Tibial artery (tissue), 4 donors: ENCODE measurements around the gene OR1E1.
"Not testable (repeated sequence)": the region's sequence is repeated elsewhere in the genome, so short reads cannot be mapped to it uniquely, and the experiment has no call there.

Source experiments
- DNase-seq, 2 donors: peaks; one replicate each; pipeline ENCODE4 v3.0.0-alpha.2; 2019
- H3K27ac ChIP-seq, 2 donors: fragments of 200-600 bp; sonication (generic) in 1 of 2; 1 replicate in 1 of 2; 2 replicates in 1 of 2; pipeline ENCODE4 v1.5.1; 2018 to 2019; ENCODE audit warnings: mild to moderate bottlenecking in 1 of 2
- H3K27me3 ChIP-seq, 2 donors: fragments of 200-600 bp; sonication (generic) in 1 of 2; one replicate each; pipeline versions ENCODE4 v1.5.1 to v1.6.0; 2016 to 2019
- H3K36me3 ChIP-seq, 3 donors: fragments of 200-600 bp; sonication (generic) in 2 of 3; one replicate each; pipeline ENCODE4 v1.5.1; 2016 to 2019; ENCODE audit warnings: mild to moderate bottlenecking in 2 of 3
- H3K4me1 ChIP-seq, 4 donors: fragments of 200-600 bp; sonication (generic) in 2 of 4; 1 replicate in 3 of 4; 2 replicates in 1 of 4; pipeline ENCODE4 v1.5.1; 2016 to 2019
- H3K4me3 ChIP-seq, 2 donors: fragments of 200-600 bp; sonication (generic) in 1 of 2; 1 replicate in 1 of 2; 2 replicates in 1 of 2; pipeline ENCODE4 v1.5.1; 2018 to 2019; ENCODE audit warnings: mild to moderate bottlenecking in 2 of 2
- H3K9me3 ChIP-seq, 3 donors: fragments of 200-600 bp; sonication (generic) in 1 of 3; one replicate each; pipeline ENCODE4 v1.5.1; 2016 to 2019
- intact Hi-C: fragments of 100-400 bp; cut with DNase I; formaldehyde crosslinking; loops from one replicate; pipeline ENCODE4 v1.15.0; 2023; ENCODE audit warnings: low total_unique reads
- TF ChIP-seq, protein P1 (sequence below), 2 experiments: fragments of 200-600 bp in 1 of 2; fragments of 450-650 bp in 1 of 2; IDR thresholded peaks; one replicate each; pipeline ENCODE4 v1.5.1; 2017 to 2019; ENCODE audit warnings: antibody characterized with exemption in 2 of 2, mild to moderate bottlenecking in 1 of 2, moderate library complexity in 1 of 2

Gene OR1E1

DNA sequence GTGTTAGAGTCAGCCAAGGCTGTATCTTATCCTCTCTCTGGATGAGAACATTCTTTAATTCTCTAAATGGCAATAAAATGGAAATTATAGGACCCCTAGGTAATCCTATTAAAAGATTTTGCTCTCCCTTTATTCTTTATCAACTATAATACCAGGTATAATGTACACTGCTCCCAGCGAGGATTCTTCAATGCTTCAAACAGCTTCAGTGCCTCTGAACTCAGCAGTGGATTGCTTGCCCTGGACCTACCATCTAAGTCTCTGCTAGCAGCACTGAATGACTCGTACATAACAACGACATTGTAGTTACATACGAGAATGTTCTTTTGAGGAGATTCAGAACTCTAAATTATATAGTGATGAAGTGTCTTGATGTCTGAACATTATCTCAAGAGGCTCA is 8.4 kb downstream of the OR1E1 start:
- H3K27me3 ChIP-seq = peaks cover 0 to 12% of the 10 kb centered on the region in 2 donors
- intact Hi-C loops = no loop called here
- TF ChIP-seq, protein P1, sequence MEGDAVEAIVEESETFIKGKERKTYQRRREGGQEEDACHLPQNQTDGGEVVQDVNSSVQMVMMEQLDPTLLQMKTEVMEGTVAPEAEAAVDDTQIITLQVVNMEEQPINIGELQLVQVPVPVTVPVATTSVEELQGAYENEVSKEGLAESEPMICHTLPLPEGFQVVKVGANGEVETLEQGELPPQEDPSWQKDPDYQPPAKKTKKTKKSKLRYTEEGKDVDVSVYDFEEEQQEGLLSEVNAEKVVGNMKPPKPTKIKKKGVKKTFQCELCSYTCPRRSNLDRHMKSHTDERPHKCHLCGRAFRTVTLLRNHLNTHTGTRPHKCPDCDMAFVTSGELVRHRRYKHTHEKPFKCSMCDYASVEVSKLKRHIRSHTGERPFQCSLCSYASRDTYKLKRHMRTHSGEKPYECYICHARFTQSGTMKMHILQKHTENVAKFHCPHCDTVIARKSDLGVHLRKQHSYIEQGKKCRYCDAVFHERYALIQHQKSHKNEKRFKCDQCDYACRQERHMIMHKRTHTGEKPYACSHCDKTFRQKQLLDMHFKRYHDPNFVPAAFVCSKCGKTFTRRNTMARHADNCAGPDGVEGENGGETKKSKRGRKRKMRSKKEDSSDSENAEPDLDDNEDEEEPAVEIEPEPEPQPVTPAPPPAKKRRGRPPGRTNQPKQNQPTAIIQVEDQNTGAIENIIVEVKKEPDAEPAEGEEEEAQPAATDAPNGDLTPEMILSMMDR (IDR thresholded peaks at IDR 0.05) = no peak
- no peaks in the 10 kb centered on the region for H3K4me1 ChIP-seq
- no peak for DNase-seq
- no peak overlapping the region for H3K27ac ChIP-seq
- no peak overlapping the region for H3K4me3 ChIP-seq
- peaks cover 0 to 11% (median 0%) of the 10 kb centered on the region in 3 donors for H3K9me3 ChIP-seq
- no peaks in the 10 kb centered on the region for H3K36me3 ChIP-seq

DNA sequence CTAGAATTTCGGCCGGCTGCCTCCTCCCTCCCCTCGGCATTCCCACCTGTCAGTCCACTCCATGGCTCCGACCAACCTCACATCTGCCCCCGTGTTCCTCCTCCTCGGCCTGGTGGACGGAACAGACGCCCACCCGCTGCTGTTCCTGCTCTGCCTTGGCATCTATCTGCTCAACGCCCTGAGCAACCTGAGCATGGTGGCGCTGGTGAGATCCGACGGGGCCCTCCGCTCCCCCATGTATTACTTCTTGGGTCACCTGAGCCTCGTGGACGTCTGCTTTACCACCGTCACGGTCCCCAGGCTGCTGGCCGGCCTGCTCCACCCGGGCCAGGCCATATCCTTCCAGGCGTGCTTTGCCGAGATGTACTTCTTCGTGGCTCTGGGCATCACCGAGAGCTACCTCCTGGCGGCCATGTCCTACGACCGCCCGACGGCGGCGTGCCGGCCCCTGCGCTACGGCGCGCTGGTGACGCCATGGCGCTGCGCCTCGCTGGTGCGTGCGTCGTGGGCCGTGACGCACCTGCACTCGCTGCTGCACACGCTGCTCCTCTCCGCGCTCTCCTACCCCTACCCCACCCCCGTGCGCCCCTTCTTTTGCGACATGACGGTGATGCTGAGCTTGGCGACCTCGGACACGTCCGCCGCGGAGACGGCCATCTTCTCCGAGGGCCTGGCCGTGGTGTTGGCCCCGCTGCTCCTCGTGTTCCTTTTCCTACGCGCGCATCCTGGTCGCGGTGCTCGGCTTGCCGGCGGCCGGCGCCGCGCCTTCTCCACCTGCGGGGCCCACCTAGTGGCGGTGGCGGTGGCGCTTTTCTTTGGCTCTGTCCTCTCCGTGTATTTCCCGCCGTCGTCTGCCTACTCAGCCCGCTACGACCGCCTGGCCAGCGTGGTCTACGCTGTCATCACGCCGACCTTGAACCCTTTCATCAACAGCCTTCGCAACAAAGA is 12.1 kb downstream of the OR1E1 start, which contains the start of gene OR3A2:
Gene OR3A2, minus strand, starts transcription at position 440 of the 948 bp plus-strand sequence.
- intact Hi-C loops = no loop called here
- Histone ChIP-seq H3K9me3 (peaks cover 0 to 11% (median 0%) of the 10 kb centered on the region in 3 donors), H3K27ac (no peak within 1 kb of the TSS), H3K4me3 (no peak within 1 kb of the TSS), H3K27me3 (peaks cover 0 to 12% of the 10 kb centered on the region in 2 donors), H3K4me1 (no peaks in the 10 kb centered on the region), H3K36me3 (no peaks in the 10 kb centered on the region)
- TF ChIP-seq, protein P1 (IDR thresholded peaks at IDR 0.05) = no peak
- no peak for DNase-seq

DNA sequence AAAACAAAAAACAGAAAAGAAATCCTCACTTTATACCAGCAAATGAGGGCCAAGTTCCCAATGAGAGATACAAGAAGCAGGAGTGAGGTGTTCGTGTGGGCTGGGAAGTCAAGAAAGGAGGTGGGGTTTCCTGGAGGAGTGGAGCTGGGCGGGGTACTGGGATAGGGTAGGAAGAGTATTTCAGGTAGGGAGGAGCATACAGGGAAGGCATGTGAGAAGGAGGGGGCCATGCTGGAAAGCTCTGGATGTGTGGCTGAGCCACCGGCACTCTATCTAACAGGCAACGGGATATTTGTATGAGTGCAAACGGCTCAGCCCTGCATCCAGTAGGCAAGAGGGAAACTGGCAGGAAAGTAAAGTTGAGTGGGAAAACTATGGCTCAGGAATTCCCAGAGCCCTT is 16.3 kb downstream of the OR1E1 start:
- intact Hi-C loops = no loop called here
- H3K4me3 ChIP-seq = no peak overlapping the region
- no peaks in the 10 kb centered on the region for H3K4me1 ChIP-seq
- peaks cover 0 to 11% (median 0%) of the 10 kb centered on the region in 3 donors for H3K9me3 ChIP-seq
- no peak overlapping the region for H3K27ac ChIP-seq
- H3K36me3 ChIP-seq = no peaks in the 10 kb centered on the region
- no peak for DNase-seq
- H3K27me3 ChIP-seq = peaks cover 0 to 17% of the 10 kb centered on the region in 2 donors
- TF ChIP-seq, protein P1 (IDR thresholded peaks at IDR 0.05) = no peak

DNA sequence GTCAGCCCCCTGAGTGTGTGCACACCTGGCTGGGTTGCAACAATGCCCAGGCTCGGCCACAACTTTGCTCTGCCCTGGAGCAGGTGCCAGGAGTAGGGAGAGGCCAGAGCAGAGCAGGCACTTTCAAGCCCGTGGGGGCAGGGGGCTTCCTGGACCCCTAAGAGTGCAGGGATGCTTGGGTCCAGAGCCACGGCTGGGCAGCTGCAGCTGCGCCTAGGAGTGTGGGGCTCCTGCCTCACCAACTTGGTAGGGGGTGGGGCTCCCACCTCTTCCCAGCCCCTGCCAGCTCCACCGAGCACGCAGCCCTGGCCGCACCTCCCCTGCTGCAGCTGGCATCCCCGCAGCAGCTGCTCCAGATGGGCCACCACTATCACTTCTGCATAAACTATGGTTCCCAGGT is 19.9 kb downstream of the OR1E1 start:
- Histone ChIP-seq H3K9me3 (peaks cover 0 to 4% (median 0%) of the 10 kb centered on the region in 3 donors), H3K4me3 (no peak overlapping the region), H3K4me1 (no peaks in the 10 kb centered on the region), H3K27ac (no peak overlapping the region), H3K27me3 (peaks cover 0 to 5% of the 10 kb centered on the region in 2 donors), H3K36me3 (no peaks in the 10 kb centered on the region)
- intact Hi-C loops = no loop called here
- DNase-seq = no peak
- TF ChIP-seq, protein P1 (IDR thresholded peaks at IDR 0.05) = no peak

DNA sequence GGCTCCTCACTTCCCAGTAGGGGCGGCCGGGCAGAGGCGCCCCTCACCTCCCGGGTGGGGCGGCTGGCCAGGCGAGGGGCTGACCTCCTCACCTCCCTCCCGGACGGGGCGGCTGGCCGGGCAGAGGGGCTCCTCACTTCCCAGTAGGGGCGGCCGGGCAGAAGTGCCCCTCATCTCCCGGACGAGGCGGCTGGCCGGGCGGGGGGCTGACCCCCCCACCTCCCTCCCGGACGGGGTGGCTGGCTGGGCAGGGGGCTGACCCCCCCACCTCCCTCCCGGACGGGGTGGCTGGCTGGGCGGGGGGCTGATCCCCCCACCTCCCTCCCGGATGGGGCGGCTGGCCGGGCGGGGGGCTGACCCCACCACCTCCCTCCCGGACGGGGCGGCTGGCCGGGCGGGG is 27.0 kb downstream of the OR1E1 start:
- H3K9me3 ChIP-seq, H3K27ac ChIP-seq, H3K4me1 ChIP-seq, H3K36me3 ChIP-seq, DNase-seq, H3K27me3 ChIP-seq, intact Hi-C loops, H3K4me3 ChIP-seq: not testable (repeated sequence)
